HG02870 (cell line): ENCODE measurements around the gene HOXC12.

Source experiments
- ATAC-seq: cut with Tn5 transposase; IDR thresholded peaks from one replicate; pipeline ENCODE4 v1.9.1; 2021; ENCODE audit warnings: mild to moderate bottlenecking, moderate library complexity; ENCODE audit not compliant: unreplicated experiment

The HOXC12 gene

DNA sequence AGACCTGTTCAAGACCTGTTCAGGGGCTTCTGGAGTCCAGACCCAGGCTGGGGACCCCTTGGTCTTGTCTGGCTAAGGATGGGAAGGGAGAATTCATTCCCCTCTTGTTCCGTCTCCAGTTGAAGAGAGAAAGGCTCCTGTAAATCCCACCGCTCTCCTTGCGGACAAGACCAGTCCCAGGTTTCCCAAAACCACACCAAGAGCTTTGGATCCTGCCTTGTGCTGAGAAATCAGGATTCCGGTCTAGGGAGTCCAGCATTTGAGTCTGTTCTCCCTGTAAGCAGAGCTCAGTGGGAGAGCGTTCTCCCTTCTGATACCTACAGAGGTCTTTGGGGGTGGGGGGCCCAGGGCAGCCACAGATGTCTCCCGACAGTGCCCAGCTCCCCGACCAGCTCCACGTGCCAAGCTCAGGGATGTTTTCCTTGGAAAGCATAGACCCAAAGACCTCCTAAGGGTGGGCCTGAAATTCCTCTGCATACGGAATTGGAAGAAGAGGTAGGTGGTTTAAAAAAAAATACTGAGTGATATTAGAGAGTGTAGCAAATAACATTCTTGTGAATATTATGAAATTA lies 14.2 kb upstream of the HOXC12 start:
- no peak for ATAC-seq

DNA sequence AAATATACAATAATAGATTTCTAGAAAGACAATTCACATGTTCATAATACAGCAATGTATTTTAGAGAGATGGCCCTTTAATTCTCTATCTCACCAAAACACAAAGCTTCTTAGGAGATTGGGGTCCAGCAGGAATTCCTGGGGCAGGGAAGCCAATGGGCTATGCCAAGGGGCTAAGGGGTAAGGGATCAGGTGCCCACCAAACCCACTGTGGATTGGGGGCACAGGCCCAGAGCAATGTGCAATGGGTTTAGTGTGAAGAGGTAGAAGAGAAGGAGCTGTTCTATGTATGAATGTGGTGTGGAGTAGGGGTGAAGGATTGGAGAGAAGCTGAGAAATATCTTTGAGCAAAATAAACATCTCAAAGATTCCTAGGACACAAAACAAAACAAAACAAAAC lies 13.5 kb upstream of the HOXC12 start:
- ATAC-seq: no peak

DNA sequence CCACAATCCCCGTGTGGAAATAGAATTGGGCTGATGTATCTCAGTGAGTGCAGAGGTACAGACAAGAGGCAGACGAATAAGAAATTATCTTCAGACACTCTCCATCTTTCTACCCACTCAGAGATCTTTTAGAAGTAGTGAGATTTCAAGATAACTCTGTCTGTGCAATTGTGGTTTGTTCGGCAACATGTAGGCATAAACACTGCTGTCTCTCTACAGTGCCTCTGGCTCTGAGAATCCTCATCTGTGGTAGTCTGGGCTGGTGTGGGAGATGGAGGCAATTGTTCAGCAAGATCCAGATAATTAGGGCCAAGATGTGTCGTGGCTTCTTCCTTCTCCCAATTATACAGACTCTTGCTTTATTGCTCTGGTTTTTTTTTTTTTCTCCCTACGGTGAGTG lies 13.0 kb upstream of the HOXC12 start:
- no peak for ATAC-seq

DNA sequence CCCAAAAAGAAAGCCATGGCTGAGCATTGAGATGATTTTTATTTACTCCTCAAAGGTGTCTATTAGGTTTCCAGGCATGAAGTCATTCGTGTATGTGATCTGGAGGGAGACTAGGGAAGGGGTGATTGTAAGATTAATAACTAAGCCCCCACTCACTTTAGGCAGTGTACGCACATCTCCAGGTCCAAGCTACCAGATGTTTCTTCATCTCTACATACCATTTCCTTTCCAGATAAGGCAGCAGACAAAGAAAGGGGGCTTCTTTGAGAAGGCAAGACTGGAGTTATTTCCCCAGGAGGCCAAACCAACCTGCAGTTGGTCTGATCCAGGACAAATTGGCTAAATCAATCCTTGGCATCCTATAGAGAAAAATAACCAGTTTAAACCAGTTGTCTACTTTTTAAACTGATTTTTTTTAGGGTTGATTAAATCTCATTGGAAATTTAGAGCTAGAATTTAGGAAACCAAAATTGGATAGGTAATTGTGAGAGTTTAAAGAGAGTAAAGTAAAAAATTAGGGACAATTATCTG lies 12.2 kb upstream of the HOXC12 start:
- ATAC-seq: no peak

DNA sequence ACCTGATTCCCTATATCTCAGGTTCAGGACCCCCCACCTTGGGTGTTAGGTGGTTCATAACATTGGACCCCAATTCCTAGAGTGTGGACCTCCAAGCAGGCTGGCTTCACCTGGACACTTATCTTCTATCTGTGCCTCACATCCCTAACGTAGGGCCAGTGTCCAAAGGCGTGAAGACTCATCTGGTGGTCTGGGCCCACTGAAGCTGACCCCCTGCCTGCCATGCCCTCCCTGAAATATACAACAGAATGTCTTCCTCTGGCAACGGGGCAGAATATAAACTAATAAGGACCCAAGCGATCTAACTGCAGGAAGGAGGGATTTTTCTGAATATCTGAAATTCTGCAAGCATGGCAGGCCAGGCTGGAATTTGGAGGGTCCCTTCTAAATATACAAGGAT lies 10.5 kb upstream of the HOXC12 start:
- no peak for ATAC-seq

DNA sequence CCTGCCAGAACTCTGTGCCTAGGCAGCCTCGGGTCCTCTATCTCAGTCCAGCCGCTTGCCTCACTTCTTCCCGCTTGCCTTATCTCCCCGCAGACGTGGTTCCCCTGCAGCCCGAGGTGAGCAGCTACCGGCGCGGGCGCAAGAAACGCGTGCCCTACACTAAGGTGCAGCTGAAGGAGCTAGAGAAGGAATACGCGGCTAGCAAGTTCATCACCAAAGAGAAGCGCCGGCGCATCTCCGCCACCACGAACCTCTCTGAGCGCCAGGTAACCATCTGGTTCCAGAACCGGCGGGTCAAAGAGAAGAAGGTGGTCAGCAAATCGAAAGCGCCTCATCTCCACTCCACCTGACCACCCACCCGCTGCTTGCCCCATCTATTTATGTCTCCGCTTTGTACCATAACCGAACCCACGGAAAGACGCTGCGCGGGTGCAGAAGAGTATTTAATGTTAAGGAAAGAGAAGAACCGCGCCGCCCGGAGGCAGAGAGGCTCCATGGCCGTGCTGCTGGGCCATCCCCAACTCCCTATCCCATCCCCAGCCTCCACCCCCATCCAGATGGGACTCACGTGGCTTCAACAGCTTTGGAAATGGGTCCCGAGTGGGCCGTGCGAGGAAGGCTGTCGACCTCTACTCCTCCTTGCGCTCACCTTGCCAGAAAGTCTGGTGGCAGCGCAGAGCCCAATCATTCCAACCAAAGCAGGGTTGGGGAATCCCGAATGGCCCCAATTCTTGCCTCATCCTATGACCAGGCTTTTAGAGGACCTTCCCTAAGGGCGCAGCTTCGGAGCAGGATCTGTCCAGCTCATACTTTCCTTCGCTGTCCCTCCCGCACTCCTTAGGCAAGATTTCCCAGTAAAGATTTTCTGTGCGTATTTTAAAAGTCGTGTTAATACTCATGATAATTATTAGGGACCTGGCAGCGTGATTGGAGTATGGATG lies 9.5 kb upstream of the HOXC12 start:
- no peak for ATAC-seq

DNA sequence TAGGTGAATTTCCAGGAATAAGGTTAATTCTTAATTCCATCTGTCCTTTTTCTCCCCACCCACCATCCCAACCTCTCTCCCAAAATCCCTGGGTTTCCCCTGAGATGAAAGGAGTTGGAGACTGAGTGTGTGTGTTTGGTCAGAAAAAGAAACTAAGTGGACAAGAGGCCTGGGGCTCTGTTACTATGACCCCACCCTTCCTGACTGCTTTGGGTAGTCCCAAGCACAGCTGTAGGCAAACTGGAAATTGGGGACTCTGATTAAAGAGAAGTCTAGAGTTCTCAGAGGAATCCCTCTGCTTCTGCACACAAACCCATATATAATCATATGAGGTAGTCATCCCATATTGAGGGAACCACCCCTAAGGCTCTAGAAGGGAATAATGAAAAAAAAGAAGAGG lies 7.0 kb upstream of the HOXC12 start:
- no peak for ATAC-seq

DNA sequence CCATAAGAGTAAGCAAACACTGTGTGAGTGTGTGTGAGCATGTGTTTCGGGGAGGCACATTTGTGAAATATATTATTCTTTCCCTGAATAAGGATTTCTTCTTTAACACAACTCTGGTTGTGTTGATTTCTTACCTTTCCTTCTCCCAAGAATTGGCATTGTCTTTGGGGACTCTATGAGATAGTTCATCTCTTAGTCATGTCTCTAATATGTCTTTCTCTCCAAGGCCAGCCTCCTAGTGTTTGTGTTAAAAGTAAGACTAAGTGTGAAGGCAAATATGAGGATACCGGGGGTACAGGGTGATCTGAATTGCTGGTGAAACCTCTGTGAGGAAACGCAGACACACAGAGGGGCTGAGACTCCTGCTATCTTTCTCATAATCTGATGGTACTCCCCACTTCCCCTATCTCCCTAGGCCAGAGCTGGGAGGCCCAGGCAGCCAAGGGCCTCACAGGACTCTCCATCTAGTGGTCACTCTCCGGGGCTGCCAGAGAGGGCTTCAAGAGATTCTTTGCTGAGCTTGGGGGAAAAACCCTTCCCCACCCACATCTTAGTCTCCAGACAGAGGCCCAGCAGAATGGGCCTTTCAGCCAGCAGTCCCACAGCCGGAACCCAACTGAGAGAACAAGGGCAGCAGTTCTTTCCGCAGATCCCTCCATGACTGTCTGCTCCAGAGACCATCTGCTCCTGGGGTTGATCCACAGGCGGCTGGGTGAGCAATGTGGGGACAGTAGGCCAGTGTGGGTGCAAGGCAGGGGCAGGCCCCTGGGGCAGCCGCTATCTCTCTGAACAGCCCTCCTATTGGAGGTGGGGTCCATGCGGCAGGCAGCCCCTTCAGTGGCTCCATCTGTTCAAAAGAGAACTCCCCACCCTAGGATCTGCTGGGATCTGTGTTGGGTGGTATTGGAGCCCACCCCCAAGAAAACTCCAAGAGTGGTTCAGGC lies 5.8 kb upstream of the HOXC12 start:
- no peak for ATAC-seq

DNA sequence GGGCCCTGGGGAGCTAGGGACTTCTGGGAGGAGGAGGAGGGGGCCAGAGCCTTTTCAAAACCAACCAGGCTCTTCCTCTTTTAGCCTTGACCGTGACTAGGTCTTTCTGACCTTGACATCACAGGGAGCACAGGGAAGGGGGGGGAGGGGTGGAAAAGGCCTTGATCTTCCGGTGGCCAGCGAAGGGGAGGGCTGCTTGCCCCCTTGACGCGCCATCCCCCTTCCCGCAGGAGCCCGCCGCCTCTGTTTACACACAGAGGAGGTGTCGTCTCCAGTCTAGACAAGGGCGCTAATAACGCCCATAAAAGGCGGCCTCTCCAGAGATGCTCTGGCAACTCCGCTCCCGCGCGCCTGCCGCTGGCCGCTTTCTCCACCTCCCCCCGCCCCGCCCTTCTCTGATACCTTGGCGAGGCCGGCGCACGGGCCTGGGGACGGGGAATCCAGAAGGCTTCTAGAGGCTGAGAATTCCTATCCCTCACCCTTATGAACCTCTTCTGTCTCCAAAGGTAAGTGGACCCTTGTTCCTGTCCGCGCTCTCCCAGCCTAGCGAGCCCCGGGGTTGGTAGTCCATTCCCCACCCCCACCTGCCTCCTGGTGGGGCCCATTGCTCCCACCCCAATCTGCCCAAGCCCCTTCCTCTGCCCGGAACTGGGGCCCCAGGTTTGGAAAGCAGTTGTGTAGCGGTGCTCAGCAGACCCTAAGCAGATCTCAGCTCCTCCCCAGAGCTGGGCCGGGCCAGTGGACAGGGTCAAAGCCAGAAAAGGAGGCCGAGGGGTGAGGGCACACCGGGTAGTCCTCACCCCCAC lies 4.9 kb upstream of the HOXC12 start:
- no peak for ATAC-seq

DNA sequence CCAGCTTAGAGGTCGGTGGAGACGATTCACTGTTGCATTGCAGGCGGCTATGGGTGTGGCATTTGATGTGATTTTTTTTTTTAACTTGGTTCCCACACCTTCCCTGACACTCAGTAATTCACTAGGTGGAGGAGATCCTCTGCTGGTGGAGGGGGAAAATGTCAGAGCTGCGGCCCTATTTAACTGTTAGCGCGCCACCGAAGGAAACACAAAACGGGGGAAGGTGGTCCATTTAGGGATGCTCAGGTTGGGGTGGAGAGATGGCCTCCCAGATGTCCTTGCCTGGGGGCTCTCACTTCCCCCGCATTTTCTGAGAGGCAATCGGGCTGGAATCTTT lies 4.3 kb upstream of the HOXC12 start:
- no peak for ATAC-seq

DNA sequence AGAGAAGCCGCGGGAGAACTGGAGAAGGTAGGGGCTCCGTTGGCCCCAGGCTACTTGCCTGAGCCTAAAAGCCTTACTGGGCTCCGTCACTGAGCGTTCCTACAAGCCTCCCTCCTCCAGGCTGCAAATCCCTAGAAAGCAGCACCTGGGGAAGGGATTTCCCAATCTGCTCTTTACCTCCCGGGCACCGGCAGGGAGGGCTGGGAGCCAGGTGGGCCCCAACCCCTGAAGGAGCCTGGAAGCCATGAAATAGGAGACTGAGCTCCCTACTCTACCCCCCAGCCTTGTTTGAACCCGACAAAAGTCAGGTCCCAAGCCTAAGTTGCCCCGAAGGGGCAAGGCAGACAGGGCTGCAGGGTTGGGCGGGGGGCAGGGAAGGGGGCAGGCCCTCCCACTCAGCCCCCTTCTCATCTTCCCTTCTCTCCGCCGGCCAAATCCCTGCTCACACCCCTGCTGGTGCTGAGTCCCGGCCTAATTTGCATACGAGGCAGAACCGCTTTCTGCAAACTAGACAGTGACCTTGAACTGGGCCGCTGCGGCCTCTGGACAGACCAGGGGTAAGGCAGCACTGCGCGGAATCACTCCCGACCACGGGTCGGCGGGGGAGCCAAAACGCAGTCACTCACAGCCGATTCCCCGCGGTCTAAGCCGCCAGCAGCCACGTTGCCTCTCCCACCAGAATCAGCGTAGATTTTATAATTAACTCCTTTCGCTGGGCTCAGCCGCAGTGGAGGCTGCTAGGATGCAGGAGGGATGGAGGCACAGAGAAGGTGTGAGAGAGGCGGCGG lies 3.7 kb upstream of the HOXC12 start:
- no peak for ATAC-seq

DNA sequence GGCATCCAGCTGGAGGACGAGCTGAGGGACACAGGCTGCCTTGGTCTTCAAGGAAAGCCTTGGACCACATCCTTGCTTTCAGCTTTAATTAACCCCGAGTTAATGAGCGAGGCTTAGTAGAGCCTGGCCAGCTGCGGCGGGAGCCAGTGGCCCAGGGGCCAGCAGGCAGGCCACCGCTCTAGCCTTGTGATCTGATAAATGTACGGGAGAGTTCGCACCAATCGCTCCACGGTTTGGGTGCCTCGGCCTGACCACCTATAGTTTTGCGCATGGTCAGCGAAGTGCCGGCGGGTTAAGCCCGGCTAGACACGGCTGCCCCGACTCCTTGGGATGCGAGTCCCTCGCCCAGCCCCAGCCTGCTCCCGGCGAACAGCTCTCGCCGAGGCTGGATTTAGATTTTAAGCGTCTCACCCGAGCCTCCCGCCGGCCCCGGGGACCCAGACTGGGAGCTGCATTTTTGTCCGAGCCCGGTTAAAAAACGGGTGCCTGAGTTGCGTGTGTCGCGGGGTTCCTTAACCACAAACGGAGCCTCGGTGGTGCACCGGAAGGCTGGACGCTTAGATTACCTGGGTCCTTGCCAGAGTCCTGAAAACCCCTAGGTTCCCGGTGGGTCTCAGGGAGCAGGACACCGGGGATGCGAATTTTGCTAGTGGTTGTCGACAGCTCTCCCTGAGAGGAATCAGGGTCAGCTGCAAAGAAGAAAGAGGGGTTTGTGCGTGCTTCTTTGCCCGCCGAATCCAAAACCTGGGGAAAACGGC lies 2.9 kb upstream of the HOXC12 start:
- no peak for ATAC-seq

DNA sequence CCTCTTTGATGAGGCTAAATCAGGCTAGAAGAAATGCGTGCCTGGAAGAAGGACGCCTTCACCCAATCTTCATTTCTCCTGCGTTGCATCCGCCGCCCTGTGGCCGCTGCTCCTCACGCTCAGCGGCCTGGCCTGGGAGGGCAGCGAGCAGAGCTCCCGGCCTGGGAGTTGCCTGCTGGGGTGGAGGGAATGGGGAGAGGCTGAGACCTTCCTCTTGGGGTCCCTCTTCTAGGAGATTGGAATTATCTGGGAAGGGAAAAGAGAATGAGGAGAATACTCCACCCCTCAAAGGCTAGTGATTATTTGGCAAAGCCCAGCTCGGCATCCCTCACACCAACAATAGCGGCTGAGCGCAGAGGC lies 2.4 kb upstream of the HOXC12 start:
- no peak for ATAC-seq

DNA sequence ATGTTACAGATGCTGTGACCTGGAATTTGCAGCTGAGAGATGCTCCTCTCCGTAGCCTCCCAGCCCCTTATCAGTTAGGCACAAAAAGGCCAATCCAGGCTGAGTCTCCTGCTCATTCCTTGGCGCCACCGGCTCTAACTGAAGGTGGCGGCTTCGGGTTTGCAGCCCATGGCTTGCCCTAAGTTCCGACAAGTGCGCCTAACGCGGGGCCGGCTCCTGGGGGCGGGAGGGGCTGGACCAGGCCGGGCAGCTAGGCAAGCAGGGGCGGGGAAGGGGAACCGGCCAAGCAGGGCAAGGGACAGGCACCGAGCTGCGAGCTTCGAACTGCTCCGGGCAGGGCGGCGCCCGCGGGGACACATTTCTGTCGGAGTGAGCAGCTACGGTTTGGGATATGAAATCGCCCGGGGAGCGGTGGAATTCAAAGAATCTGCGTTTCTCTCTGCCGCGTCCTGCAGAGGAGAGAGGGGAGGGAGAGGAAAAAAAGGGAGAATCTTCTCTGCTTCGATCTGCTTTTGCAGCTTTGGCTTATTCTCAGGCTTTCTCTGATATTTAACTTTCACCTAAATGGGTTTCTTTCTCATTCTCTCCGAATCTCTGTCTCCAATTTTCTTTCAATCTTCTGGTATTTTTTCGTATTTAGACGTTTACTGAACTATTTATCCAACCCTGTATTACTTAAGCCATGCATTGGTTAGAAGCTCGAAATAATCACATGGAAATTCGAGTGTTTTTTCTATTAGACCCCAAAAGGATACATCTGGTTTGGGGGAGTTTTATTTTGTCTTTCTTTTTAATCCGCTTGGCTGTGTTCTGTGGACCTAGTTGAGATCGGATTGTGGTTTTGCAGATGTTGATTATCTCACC lies 1.6 kb upstream of the HOXC12 start:
- no peak for ATAC-seq

DNA sequence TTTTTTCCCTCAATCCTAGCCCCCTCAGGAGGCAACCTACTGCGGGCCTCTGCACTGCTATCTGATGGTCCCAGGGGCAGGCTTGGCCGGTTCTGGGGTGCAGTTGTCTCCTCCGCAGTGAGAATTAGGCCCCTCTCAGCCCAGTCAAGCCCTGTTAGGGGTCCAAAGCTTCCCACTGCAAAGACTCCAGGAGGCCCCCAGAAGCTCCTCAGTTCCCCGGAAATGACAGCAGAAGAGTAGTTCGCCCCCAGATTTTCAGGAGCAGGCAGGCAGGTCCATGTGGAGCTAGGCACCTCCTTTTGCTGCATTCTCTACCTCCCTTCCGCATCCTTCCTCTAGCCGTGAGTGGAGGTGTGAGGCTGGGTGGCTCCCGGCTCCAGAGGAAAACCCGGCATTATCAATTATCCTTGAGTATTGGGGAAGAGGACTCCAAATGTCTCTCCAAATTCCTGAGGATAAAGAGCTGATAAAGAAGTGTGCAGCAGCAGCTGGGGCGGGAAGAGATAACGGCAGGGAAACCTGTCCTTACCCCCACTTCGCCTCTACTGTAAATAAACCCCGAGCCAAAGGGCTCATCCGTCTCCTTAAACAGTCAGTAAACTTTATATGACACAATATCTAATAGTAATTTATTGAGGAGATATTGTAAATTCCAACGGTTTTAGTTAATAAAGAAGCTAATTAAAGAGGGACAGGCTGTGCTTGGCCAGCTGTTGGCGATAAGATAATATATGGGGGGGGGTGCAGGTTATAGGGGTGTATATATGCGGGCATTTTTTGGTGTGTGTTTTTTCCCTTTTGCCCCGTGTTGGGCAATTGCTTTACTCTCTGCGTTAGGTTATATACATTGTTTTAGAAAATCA lies 641 bp upstream of the HOXC12 start:
- no peak for ATAC-seq

DNA sequence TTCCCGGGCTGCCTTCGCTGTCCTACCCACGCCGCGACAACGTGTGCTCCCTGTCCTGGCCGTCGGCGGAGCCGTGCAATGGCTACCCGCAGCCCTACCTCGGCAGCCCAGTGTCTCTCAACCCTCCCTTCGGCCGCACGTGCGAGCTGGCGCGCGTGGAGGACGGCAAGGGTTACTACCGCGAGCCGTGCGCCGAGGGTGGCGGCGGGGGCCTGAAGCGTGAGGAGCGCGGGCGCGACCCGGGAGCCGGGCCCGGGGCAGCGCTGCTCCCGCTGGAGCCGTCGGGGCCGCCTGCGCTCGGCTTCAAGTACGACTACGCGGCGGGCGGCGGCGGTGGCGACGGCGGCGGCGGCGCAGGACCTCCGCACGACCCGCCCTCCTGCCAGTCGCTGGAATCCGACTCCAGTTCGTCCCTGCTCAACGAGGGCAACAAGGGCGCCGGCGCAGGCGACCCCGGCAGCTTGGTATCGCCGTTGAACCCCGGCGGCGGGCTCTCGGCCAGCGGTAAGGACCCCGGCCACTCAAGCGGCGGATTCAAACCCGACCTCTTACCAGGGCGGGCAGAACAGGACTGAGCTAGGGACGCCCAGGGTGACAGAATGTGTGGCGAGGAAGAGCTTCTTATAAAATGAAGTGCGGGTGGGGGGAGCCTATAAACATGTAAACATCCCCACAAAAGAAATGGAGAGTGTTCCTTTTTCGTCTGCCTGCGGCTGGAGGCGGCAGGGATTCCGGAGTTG lies 503 bp downstream of the HOXC12 start:
- ATAC-seq: no peak
